IMR-90 (cell line): Measurements from ENCODE around the gene NCAM1. TPM values are rescaled to one million over a fixed set of nuclear protein-coding genes. Genes with fewer than 3 reads are reported as not detected.

ENCODE experiments used
- ATAC-seq: fragments of 200-7000 bp; cut with Tn5 transposase; 2 replicates; pipeline ENCODE4 v1.9.1; 2020; ENCODE audit warnings: low read depth, mild to moderate bottlenecking, moderate library complexity
- Bru-seq: library from RNA; stranded (reverse); fragments of 400-500 nt; gene quantifications from one replicate; lab custom pipeline; 2021; lab: Mats Ljungman, UMichigan
- BruChase-seq, 2 experiments: library from RNA; stranded (reverse); fragments of 400-500 nt; gene quantifications; one replicate each; lab custom pipeline; 2021; lab: Mats Ljungman, UMichigan
- BruUV-seq: library from RNA; stranded (reverse); fragments of 400-500 nt; replicated peaks from 2 replicates; lab custom pipeline; 2021; lab: Mats Ljungman, UMichigan
- CTCF ChIA-PET: fragments of 300-600 bp; formaldehyde crosslinking; extraction: SDS; loops from one replicate; lab custom pipeline; 2021; ENCODE audit warnings: antibody characterized with exemption; lab: Yijun Ruan, JAX
- POLR2A ChIA-PET: fragments of 300-600 bp; sonication (Branson Sonifier 250); formaldehyde crosslinking; loops from one replicate; lab custom pipeline; 2022; ENCODE audit warnings: antibody characterized with exemption; ENCODE audit not compliant: unreplicated experiment; lab: Charles Lee
- DNase-seq: peaks from one replicate; pipeline ENCODE4 v3.0.0; 2013
- H2AFZ ChIP-seq: replicated peaks from 2 replicates; pipeline ENCODE3; 2013; ENCODE audit warnings: low read length, mild to moderate bottlenecking; ENCODE audit not compliant: poor library complexity
- H2AK5ac ChIP-seq: 2 replicates; pipeline ENCODE4 v1.6.1; 2013; ENCODE audit warnings: low read depth, low read length, inconsistent platforms
- H2AK9ac ChIP-seq: replicated peaks from 2 replicates; pipeline ENCODE3; 2013; ENCODE audit warnings: mild to moderate bottlenecking, low read depth, low read length, moderate library complexity; ENCODE audit not compliant: poor library complexity
- H2BK120ac ChIP-seq: 2 replicates; pipeline ENCODE4 v1.6.1; 2013; ENCODE audit warnings: low read depth, low read length, inconsistent platforms
- H2BK15ac ChIP-seq: 3 replicates; pipeline ENCODE4 v1.6.1; 2013; ENCODE audit warnings: low read depth, low read length, inconsistent platforms
- H2BK20ac ChIP-seq: 2 replicates; pipeline ENCODE4 v1.6.1; 2013; ENCODE audit warnings: low read depth, mild to moderate bottlenecking, inconsistent platforms, low read length, moderate library complexity
- H2BK5ac ChIP-seq: 2 replicates; pipeline ENCODE4 v1.6.1; 2013; ENCODE audit warnings: mild to moderate bottlenecking, low read depth, low read length, inconsistent platforms; ENCODE audit not compliant: poor library complexity, severe bottlenecking
- H3K14ac ChIP-seq: replicated peaks from 2 replicates; pipeline ENCODE4 v1.6.1; 2013; ENCODE audit warnings: low read depth, low read length, inconsistent platforms
- H3K18ac ChIP-seq: 2 replicates; pipeline ENCODE4 v1.6.1; 2013; ENCODE audit warnings: low read depth, low read length, control low read depth
- H3K23ac ChIP-seq: 2 replicates; pipeline ENCODE4 v1.6.1; 2013; ENCODE audit warnings: low read depth, low read length, inconsistent platforms
- H3K27ac ChIP-seq: 2 replicates; pipeline ENCODE4 v1.5.1; 2013; ENCODE audit warnings: mild to moderate bottlenecking, control low read depth, low read length; ENCODE audit not compliant: insufficient read depth
- H3K27me3 ChIP-seq: 2 replicates; pipeline ENCODE4 v1.6.1; 2013; ENCODE audit warnings: low read length; ENCODE audit not compliant: control insufficient read depth, insufficient read depth
- H3K36me3 ChIP-seq: 2 replicates; pipeline ENCODE4 v1.6.1; 2013; ENCODE audit warnings: low read length, mixed read lengths; ENCODE audit not compliant: control insufficient read depth, insufficient read depth
- H3K4ac ChIP-seq: 2 replicates; pipeline ENCODE4 v1.6.1; 2013; ENCODE audit warnings: low read depth, low read length, inconsistent platforms
- H3K4me1 ChIP-seq: 2 replicates; pipeline ENCODE4 v1.6.1; 2013; ENCODE audit warnings: low read length, mixed read lengths; ENCODE audit not compliant: control insufficient read depth, insufficient read depth
- H3K4me2 ChIP-seq: 2 replicates; pipeline ENCODE4 v1.6.1; 2013; ENCODE audit warnings: low read depth, mild to moderate bottlenecking, control low read depth, low read length, moderate library complexity
- H3K4me3 ChIP-seq: 2 replicates; pipeline ENCODE4 v1.5.1; 2013; ENCODE audit warnings: low read depth, mild to moderate bottlenecking, control low read depth, low read length, moderate library complexity; ENCODE audit not compliant: insufficient read depth
- H3K56ac ChIP-seq: 2 replicates; pipeline ENCODE4 v1.6.1; 2013; ENCODE audit warnings: low read length, inconsistent platforms; ENCODE audit not compliant: insufficient read depth; ENCODE audit errors: extremely low read depth
- H3K79me1 ChIP-seq, 2 experiments: 2 replicates each; pipeline ENCODE4 v1.6.1; 2013; ENCODE audit warnings: low read length in 2 of 2, inconsistent platforms in 1 of 2, low read depth in 1 of 2
- H3K9ac ChIP-seq: 2 replicates; pipeline ENCODE4 v1.6.1; 2013; ENCODE audit warnings: low read depth, low read length, control low read depth
- H3K9me1 ChIP-seq: 2 replicates; pipeline ENCODE4 v1.6.1; 2013; ENCODE audit warnings: low read length, inconsistent platforms; ENCODE audit not compliant: insufficient read depth
- H3K9me3 ChIP-seq: 2 replicates; pipeline ENCODE4 v1.6.1; 2013; ENCODE audit warnings: low read length; ENCODE audit not compliant: control insufficient read depth, insufficient read depth
- H4K20me1 ChIP-seq: 2 replicates; pipeline ENCODE4 v1.6.1; 2013; ENCODE audit warnings: low read length, inconsistent platforms; ENCODE audit not compliant: insufficient read depth
- H4K5ac ChIP-seq: 2 replicates; pipeline ENCODE4 v1.6.1; 2013; ENCODE audit warnings: mild to moderate bottlenecking, low read depth, low read length, control low read depth
- H4K8ac ChIP-seq, 2 experiments: 2 replicates each; pipeline ENCODE4 v1.6.1; 2013; ENCODE audit warnings: low read depth in 2 of 2, low read length in 2 of 2, control low read depth in 1 of 2, inconsistent platforms in 1 of 2
- H4K91ac ChIP-seq: 2 replicates; pipeline ENCODE4 v1.6.1; 2013; ENCODE audit warnings: low read depth, low read length, inconsistent platforms; ENCODE audit not compliant: insufficient read depth
- CEBPB ChIP-seq: IDR thresholded peaks from 2 replicates; pipeline ENCODE4 v1.6.1; 2012; ENCODE audit warnings: low read depth, low read length, improper control_type of control experiment
- CHD1 ChIP-seq: IDR thresholded peaks from 2 replicates; pipeline ENCODE4 v1.6.1; 2012; ENCODE audit warnings: low read depth, low read length, improper control_type of control experiment
- CTCF ChIP-seq: conservative IDR thresholded peaks from 2 replicates; pipeline ENCODE4 v1.5.1; 2012; ENCODE audit warnings: mild to moderate bottlenecking, low read depth, low read length, improper control_type of control experiment
- ELK1 ChIP-seq: fragments of 150-350 bp; IDR thresholded peaks from 2 replicates; pipeline ENCODE4 v1.6.1; 2016; ENCODE audit warnings: low read depth, mild to moderate bottlenecking, low read length, moderate library complexity, borderline replicate concordance
- FOS ChIP-seq: fragments of 150-350 bp; IDR thresholded peaks from 2 replicates; pipeline ENCODE4 v1.6.1; 2016; ENCODE audit warnings: low read depth, low read length
- MAFK ChIP-seq: IDR thresholded peaks from 2 replicates; pipeline ENCODE4 v1.6.1; 2012; ENCODE audit warnings: low read depth, low read length, improper control_type of control experiment
- MAZ ChIP-seq: IDR thresholded peaks from 2 replicates; pipeline ENCODE4 v1.6.1; 2012; ENCODE audit warnings: low read depth, mild to moderate bottlenecking, low read length, improper control_type of control experiment, moderate library complexity, borderline replicate concordance
- MXI1 ChIP-seq: IDR thresholded peaks from 2 replicates; pipeline ENCODE4 v1.6.1; 2012; ENCODE audit warnings: low read depth, mild to moderate bottlenecking, low read length, moderate library complexity, borderline replicate concordance
- NFE2L2 ChIP-seq: fragments of 150-350 bp; IDR thresholded peaks from 2 replicates; pipeline ENCODE4 v1.6.1; 2016; ENCODE audit warnings: low read depth, mild to moderate bottlenecking, low read length
- POLR2A ChIP-seq: IDR thresholded peaks from 2 replicates; pipeline ENCODE4 v1.6.1; 2012; ENCODE audit warnings: mild to moderate bottlenecking, low read depth, low read length
- RAD21 ChIP-seq: IDR thresholded peaks from 2 replicates; pipeline ENCODE4 v1.6.1; 2012; ENCODE audit warnings: low read length, improper control_type of control experiment
- RCOR1 ChIP-seq: IDR thresholded peaks from 2 replicates; pipeline ENCODE4 v1.6.1; 2012; ENCODE audit warnings: mild to moderate bottlenecking, low read length, improper control_type of control experiment; ENCODE audit not compliant: insufficient replicate concordance
- RFX5 ChIP-seq: IDR thresholded peaks from 2 replicates; pipeline ENCODE4 v1.8.0; 2012; ENCODE audit warnings: low read depth, mild to moderate bottlenecking, low read length, moderate library complexity
- USF2 ChIP-seq: fragments of 150-350 bp; IDR thresholded peaks from 2 replicates; pipeline ENCODE4 v1.6.1; 2017; ENCODE audit warnings: mild to moderate bottlenecking, antibody characterized with exemption, low read length, low read depth
- WGBS, 2 experiments: methylation state at CpG; one replicate each; pipeline versions ENCODE4 v1.1.5 to v1.1.7; 2013; ENCODE audit warnings: missing lambda C conversion rate in 2 of 2; ENCODE audit not compliant: insufficient read length in 1 of 2; ENCODE audit errors: extremely low coverage in 2 of 2; 5-methylcytosine and 5-hydroxymethylcytosine counted together
- dilution Hi-C: fragments of 300-500 bp; cut with HindIII; formaldehyde crosslinking; loops from one replicate; pipeline ENCODE4 v1.14.3; 2018; ENCODE audit warnings: low sequenced_read_pairs; ENCODE audit not compliant: unreplicated experiment
- in situ Hi-C: fragments of 300-500 bp; cut with MboI; formaldehyde crosslinking; loops from 3 replicates; pipeline ENCODE4 v1.14.3; 2019; ENCODE audit warnings: low sequenced_read_pairs, inconsistent platforms, mixed read lengths
- intact Hi-C: fragments of 100-400 bp; cut with micrococcal nuclease; formaldehyde crosslinking; loops from 2 replicates; pipeline ENCODE4 v1.10.0; 2022
- long read RNA-seq: library from polyadenylated mRNA; unstranded; transcript quantifications from one replicate; pipeline ENCODE4 v2.0.0, GENCODE V29; 2021; ENCODE audit not compliant: unreplicated experiment
- polyA plus RNA-seq, 3 experiments: library from polyadenylated mRNA; depleted of rRNA; stranded (reverse); fragments of >200 nt; gene quantifications; 2 replicates each; pipeline ENCODE4 v1.2.3, GENCODE V29; 2012; ENCODE audit warnings: low replicate concordance in 1 of 3
- total RNA-seq: library from RNA; depleted of rRNA; stranded (reverse); fragments of >200 nt; gene quantifications from 2 replicates; pipeline ENCODE4 v1.2.3, GENCODE V29; 2012; rRNA removed

NCAM1 gene
- total RNA-seq (0.18 TPM in 1 of 2 replicates, not detected in the other), polyA plus RNA-seq (2012; rRNA removed) (0.09 TPM in 1 of 2 replicates, not detected in the other), Bru-seq, nascent RNA (percentile 0 among the genes with signal in this experiment), BruChase-seq, experiment 1, labeled RNA remaining after a 6-hour chase (percentile 1 among the genes with signal in this experiment), BruChase-seq, experiment 2, labeled RNA remaining after a 2-hour chase (percentile 0 among the genes with signal in this experiment)
- not detected in 2 replicates for polyA plus RNA-seq (2012; cell fraction: cytosol; rRNA removed)
- 0.01 TPM in 1 of 2 replicates, not detected in the other for polyA plus RNA-seq (2012; cell fraction: nucleus; rRNA removed; ENCODE audit: low replicate concordance)
- long read RNA-seq, result 0 reads

- no peak within 1 kb of the TSS for H4K5ac ChIP-seq
- H4K8ac ChIP-seq, result no peak within 1 kb of the TSS
- POLR2A ChIA-PET, result no interaction called here
- no peak within 1 kb of the TSS for H3K9ac ChIP-seq
- DNase-seq (peak; percentile 23), ATAC-seq (peak; percentile 32; the same call in 1 of the 2 replicates)
- H3K9me3 ChIP-seq, result no peaks in the 10 kb centered on the region
- H2BK20ac ChIP-seq, result no peak within 1 kb of the TSS
- intact Hi-C loops, result loop anchor here (10.0 kb wide), 1 partner anchor 666 kb away; no protein-coding TSS in a partner anchor
- no TSS peak for BruUV-seq
- H3K18ac ChIP-seq, result no peak within 1 kb of the TSS
- dilution Hi-C loops, result no loop called here
- no peak within 1 kb of the TSS for H2BK120ac ChIP-seq
- CTCF ChIA-PET, result interaction anchor here (0.6 kb wide), 1 partner anchor 245 kb away, joined by 11 read pairs; no protein-coding TSS in a partner anchor
- H3K27me3 ChIP-seq, result peaks cover 32% of the 10 kb centered on the region
- no peak within 1 kb of the TSS for H2BK15ac ChIP-seq
- no peak within 1 kb of the TSS for H3K14ac ChIP-seq
- peak within 1 kb of the TSS; percentile 71 for H2AK9ac ChIP-seq
- no peak within 1 kb of the TSS for H2BK5ac ChIP-seq
- no peaks in the 10 kb centered on the region for H3K9me1 ChIP-seq
- H4K20me1 ChIP-seq, result no peaks in the 10 kb centered on the region
- no peak within 1 kb of the TSS for H3K23ac ChIP-seq
- H3K79me1 ChIP-seq, result no peaks in the 10 kb centered on the region
- no peaks in the 10 kb centered on the region for H3K36me3 ChIP-seq
- peak within 1 kb of the TSS; percentile 83 for H3K4me2 ChIP-seq
- H2AK5ac ChIP-seq, result no peak within 1 kb of the TSS
- in situ Hi-C loops, result no loop called here
- no peaks in the 10 kb centered on the region; the same call in 1 of the 2 replicates for H3K4me1 ChIP-seq
- H2AFZ ChIP-seq, result peak within 1 kb of the TSS; percentile 81
- H3K27ac ChIP-seq, result no peak within 1 kb of the TSS
- H4K91ac ChIP-seq, result no peak within 1 kb of the TSS
- H3K4ac ChIP-seq, result no peak within 1 kb of the TSS
- 1% methylated on average over 12 of the region's 28 CpGs; no CpG with 5 or more reads in 1 of the 2 experiments for WGBS, 2 experiments
- H3K4me3 ChIP-seq, result peak within 1 kb of the TSS; percentile 33; the same call in 1 of the 2 replicates
- H3K56ac ChIP-seq, result no peak within 1 kb of the TSS
- TF ChIP-seq CHD1, result no peak
- TF ChIP-seq RAD21, result no peak
- no peak for TF ChIP-seq RCOR1
- TF ChIP-seq MXI1, result no peak
- TF ChIP-seq CTCF, result no peak
- no peak for TF ChIP-seq FOS
- TF ChIP-seq USF2, result no peak
- no peak for TF ChIP-seq MAFK
- no peak for TF ChIP-seq POLR2A
- TF ChIP-seq RFX5, result no peak
- TF ChIP-seq NFE2L2, result no peak
- no peak for TF ChIP-seq MAZ
- TF ChIP-seq ELK1, result no peak
- no peak for TF ChIP-seq CEBPB
Observed at GRCh38 chr11:112961146-112961668, at the start of gene NCAM1. Gene NCAM1 (plus strand): TSS chr11:112961420.
